Stimulated activated CD8-positive, alpha-beta memory T cell treated with anti-CD3 and anti-CD28 coated beads, Interleukin-4, amount 100 ng/mL, for 24 hours (primary cell): Measurements from ENCODE around the gene HHIP.

Experiments
- DNase-seq: peaks from one replicate; pipeline ENCODE4 v3.0.0-alpha.2; 2020; ENCODE audit warnings: low read depth

Gene HHIP

DNA sequence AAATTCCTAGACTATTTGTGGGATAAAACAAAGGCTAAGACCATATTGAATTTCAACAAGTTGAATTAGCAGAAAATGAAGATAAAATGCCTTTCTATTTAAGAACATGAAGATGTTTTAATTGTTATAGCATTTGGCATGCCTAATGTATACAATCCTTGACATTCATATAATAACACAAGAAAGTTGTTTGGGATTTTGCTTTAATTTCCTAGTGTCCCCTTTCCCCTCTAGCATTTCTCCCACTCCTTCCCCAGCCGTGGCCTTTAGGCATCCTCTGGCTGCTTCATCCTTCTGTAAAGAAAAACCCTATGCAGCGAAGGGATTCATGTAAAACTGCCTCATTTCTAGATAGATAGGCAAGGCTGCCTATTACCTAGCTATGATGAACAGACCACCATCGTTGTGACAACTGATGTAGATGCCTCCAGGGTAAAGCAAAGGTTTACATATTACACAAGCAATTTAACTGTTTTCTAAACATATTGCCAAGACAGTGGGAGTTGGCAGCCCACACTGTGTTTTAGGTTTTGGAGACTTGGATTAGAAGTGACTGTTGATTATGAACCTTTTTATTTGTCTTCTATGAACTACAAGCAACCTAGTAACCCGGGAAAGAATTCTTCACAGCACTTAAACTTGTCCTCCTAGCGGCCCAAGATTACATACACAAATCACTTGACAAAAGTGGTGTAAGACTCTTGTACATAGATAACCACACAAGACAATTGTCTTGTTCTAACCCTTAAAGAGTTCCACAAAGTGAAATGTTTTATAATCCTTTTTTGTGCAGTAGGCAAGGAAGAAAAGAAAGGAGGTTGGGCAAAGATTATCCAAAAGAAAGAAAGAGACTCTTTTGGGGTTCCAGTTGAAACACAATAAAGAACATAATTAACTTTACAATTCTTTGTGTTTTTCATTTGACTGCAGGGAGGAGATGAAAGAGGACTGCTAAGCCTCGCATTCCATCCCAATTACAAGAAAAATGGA is 59.9 kb downstream of the HHIP start:
- no peak for DNase-seq

- no peak for DNase-seq
Observed at GRCh38 chr4:144709159-144709558, 63.2 kb downstream of the HHIP start.

- DNase-seq, result no peak
Observed at GRCh38 chr4:144709793-144710525, 64.0 kb downstream of the HHIP start.

DNA sequence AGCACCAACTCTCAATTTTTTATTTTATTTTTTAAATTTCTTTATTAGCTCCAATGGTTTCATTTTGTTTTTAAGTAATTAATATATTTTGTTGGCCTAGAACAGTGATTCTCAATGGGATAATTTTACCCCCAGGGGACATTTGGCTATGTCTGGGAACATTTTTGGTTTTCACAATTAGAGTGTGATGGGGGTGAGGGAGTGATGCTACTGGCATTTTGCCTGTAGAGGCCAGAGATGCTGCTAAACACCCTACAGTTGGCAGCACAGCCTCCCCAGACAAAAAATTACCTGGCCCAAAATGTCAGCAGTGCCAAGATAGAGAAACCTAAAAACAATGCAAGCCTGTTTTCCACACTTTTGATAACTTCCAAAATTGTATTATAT is 64.6 kb downstream of the HHIP start:
- DNase-seq, result no peak

- DNase-seq, result no peak
Observed at GRCh38 chr4:144711700-144712456, 65.9 kb downstream of the HHIP start.

DNA sequence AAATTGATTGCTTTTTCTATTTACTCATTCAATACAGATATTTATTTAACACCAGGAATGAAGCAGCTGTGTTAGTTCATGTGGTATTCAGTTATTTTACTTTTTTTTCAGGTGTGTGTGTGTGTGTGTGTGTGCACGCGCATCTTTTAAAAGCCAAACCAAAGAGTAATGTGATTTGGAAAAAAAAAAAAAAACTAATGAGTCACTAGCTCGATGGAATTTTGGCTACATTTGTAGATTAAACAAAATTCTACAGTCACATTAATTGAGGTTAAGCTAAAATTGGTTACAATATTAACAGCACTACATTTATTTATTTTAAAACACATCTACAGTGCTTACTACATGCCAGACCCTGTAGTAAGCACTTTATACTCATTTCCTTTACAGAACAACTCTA is 66.8 kb downstream of the HHIP start:
- no peak for DNase-seq

GRCh38 chr4:144714166-144714565 is 68.2 kb downstream of the HHIP start:
- no peak for DNase-seq

DNA sequence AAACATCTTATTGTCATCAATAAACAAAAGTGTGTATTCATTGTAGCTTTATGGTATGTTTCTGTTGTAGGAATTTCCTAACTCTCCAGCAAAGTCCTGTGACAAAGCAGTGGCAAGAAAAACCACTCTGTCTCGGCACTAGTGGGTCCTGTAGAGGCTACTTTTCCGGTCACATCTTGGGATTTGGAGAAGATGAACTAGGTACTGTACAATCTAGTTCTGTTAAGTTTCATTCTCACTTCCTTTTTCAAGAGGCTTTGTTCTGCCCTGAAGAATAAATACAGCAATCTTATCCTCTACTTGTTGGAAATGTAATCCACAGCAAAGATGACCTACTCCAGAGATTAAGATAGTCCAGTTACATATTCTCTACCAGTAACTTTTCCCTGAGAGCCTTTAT is 69.3 kb downstream of the HHIP start:
- no peak for DNase-seq

DNA sequence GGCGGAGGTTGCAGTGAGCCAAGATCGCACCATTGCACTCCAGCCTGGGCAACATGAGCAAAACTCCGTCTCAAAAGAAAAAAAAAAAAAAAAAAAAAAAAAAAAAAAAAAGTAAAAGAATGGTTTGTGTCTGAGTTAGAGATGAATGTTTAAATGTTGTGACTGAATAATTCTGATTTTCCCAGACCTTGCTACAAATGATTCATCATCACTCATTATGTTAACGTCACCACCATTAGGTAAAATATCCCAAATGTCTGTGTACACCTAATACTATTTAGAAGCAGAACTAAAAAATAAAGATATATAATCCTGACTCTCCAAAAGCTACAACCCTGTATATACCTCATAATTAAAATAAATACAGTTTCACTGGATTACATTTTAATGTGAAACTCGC is 70.8 kb downstream of the HHIP start:
- no peak for DNase-seq

DNA sequence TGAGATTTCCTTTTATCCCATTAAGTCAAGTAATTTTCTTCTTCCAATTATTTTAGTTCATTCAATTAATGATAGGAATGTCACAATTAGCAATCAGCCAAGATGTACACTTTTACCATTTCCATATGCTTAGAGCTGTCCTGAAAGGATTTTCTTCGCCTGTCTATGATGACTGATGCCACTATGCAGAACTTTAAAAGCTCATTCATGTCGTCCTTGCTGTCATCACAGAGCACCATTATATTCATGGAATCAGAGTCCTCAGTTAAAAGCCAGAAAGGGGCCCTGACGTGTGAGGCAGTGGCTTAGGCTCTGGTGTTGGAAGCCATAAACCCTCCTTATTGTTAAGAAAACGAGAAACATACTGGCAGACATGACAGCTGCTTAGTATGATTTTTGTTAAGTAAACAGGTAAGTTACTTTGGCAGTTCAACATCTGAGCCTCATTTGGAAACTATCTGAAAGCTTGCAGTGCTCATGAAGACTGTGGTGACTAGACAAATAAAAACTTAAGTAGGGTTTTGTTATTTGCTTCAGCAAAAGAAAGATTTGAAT is 73.1 kb downstream of the HHIP start:
- no peak for DNase-seq

GRCh38 chr4:144720491-144720890 is 74.5 kb downstream of the HHIP start:
- no peak for DNase-seq

DNA sequence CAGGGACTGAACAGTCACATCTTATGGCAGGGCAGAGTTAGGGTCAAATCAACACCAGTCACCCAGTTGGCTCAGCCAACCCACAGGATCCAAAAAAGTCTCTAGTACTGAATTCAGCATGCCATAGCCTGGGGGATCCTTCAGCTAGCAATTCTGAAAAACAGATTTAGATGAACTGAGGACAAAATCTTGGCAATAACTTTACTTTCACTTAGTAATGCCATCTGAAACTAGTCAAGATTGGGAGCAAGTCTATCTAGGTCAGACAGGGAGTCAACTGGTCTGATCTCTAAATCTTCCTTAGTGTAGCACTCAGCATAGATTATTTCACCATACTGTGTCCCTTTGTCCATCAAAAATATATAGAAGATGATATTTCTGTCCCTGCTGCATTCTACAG is 76.0 kb downstream of the HHIP start:
- no peak for DNase-seq

DNA sequence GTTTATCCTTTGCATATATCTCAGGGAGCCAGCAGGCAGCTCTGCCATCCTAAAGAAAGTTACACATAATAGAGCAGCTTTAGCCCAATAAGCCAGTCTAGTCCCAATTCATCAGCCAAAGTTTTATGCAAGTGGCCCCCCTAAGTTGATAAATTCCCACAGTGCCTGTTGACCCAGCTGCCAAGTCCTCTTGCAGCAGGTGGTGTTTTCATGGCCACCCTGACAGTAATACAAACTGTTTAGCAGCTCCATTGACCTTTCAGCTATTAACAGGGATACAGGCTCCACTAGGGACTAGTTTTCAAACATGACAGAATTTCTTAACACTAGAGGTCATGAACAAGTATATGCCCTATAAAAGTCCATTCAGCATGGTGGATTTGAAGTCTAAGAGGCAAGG is 77.5 kb downstream of the HHIP start:
- DNase-seq, result no peak

- no peak for DNase-seq
Observed at GRCh38 chr4:144729175-144729574, 83.2 kb downstream of the HHIP start.

DNA sequence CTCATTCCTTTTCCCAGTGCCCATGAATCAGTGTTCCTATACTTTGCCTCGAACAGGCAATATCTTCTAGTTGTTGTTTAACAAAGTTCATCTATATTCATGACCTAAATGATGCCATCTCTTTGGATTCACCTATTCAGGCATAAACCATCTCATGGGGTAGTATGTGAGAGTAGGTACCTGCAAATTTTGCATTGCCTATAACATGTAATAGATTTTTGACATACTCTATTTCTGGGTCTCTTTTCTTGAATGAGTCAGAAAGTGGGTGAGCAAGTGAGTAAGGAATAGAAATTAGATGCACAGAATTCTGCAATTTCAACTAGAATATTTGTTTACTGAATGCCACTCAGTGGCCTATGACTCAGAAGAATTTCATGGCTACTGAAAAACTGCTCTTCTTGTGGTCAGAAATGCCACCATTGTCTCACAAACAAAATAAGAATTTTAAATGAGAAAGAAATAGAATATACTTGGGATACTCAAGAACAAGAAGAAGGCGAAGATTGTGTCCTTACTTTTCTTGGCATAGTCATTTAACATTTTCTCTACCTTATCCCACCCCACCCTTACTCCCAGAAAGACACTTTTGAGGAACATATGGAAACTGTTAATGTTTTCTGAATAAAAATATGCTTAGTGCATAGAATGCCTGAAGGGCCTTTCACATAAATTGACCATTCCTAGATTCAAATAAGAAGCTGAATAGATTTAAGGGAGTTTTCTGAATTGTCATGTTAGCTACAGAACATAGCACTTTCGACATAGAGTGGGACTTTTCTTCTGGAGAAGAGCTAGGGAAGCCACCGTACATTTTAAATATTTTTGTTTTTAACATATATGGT is 86.8 kb downstream of the HHIP start:
- DNase-seq, result no peak

DNA sequence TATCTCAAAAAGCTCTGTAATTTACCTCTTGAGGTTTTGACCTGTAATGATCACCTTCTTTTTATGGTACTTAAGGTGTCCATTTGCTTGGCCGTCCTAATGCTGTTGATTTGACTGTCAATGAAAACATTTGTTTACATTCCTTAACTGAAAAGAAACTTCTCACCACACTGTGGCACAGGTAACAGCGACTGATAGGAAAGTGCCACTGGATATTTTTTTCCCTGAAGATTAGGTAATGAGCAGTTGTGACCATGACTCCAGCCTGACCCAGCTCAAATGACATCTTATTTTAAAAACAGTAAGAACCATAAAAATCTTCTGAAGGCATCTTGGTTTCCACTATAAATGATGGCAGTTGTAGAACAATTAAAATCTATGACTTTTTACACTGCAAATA is 87.6 kb downstream of the HHIP start:
- no peak for DNase-seq

GRCh38 chr4:144734522-144734921 is 88.6 kb downstream of the HHIP start:
- no peak for DNase-seq

- DNase-seq, result no peak
Observed at GRCh38 chr4:144738649-144739048, 92.7 kb downstream of the HHIP start.

- DNase-seq, result no peak
Observed at GRCh38 chr4:144739511-144740033, 93.6 kb downstream of the HHIP start.

DNA sequence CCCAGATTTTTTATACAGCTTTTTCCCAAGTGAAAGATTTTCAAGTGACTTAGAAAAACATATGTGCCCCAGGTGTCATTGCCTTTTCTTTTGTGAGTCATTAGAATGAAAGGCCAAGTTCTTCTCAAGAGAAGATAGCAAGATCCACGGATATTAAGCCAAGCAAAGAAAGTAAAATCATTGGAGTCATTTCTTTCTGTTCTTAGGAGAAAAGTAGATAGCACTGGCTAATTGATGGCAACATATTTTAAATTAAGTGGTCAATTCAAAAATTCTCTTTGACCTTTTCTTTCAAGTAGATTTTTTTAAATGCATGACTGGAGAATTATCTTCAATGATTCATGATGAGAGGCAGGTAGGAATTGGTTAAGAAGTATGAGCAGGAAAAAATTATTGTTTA is 94.4 kb downstream of the HHIP start:
- no peak for DNase-seq
